ENCODE data around the gene GUCD1. TPM values are rescaled to one million over a fixed set of nuclear protein-coding genes. Genes with fewer than 3 reads are reported as not detected.

The GUCD1 gene
- total and polyA plus RNA-seq, 5 donors = 124 to 161 (median 136) TPM

GRCh38 chr22:24510637-24511625 lies 44.0 kb downstream of the GUCD1 start:
- Histone ChIP-seq H3K9me3 (ENCODE audit: control insufficient read depth, low read length) (no peaks in the 10 kb centered on the region), H3K27ac (ENCODE audit: low read length) (peak overlapping the region; percentile 93), H3K27me3 (ENCODE audit: control insufficient read depth, insufficient read depth) (no peaks in the 10 kb centered on the region), H3K4me3 (ENCODE audit: low read length) (no peak overlapping the region), H3K4me1 (ENCODE audit: control insufficient read depth, insufficient read depth, low read length) (peaks cover 9% of the 10 kb centered on the region)
- intact Hi-C loops (cut with DNase I) = loop anchor here in 1 of 4 donors (10.0 kb wide), 1 partner anchor 86 kb away; the partner anchor contains the start of gene ADORA2A
- 20% methylated on average over 10 of the region's 10 CpGs for WGBS
- ATAC-seq = peak; percentile 82 to 91
- DNase-seq = peak in 1 of 3 donors; percentile 64

GRCh38 chr22:24507716-24508115 lies 47.2 kb downstream of the GUCD1 start:
- H3K4me1 ChIP-seq (ENCODE audit: control insufficient read depth, insufficient read depth, low read length) = peaks cover 9% of the 10 kb centered on the region
- WGBS = 82% methylated on average over 7 of the region's 7 CpGs
- no peak overlapping the region for H3K4me3 ChIP-seq (ENCODE audit: low read length)
- no peaks in the 10 kb centered on the region for H3K27me3 ChIP-seq (ENCODE audit: control insufficient read depth, insufficient read depth)
- ATAC-seq (no peak), DNase-seq (no peak)
- H3K9me3 ChIP-seq (ENCODE audit: control insufficient read depth, low read length) = no peaks in the 10 kb centered on the region
- intact Hi-C loops (cut with DNase I) = loop anchor here in 1 of 4 donors (5.0 kb wide), 1 partner anchor 80 kb away; the partner anchor contains the start of gene ADORA2A
- no peak overlapping the region for H3K27ac ChIP-seq (ENCODE audit: low read length)

- Histone ChIP-seq H3K4me3 (ENCODE audit: low read length) (no peak overlapping the region), H3K9me3 (ENCODE audit: control insufficient read depth, low read length) (no peaks in the 10 kb centered on the region), H3K27me3 (ENCODE audit: control insufficient read depth, insufficient read depth) (no peaks in the 10 kb centered on the region), H3K27ac (ENCODE audit: low read length) (no peak overlapping the region), H3K4me1 (ENCODE audit: control insufficient read depth, insufficient read depth, low read length) (peaks cover 7% of the 10 kb centered on the region)
- ATAC-seq = no peak
- DNase-seq = no peak
- 61% methylated on average over 6 of the region's 6 CpGs for WGBS
- intact Hi-C loops (cut with DNase I) = loop anchor here in 1 of 4 donors (5.0 kb wide), 1 partner anchor 80 kb away; the partner anchor contains the start of gene ADORA2A
These were observed 48.0 kb downstream of the GUCD1 start for GRCh38 chr22:24506802-24507438.

- ATAC-seq (no peak), DNase-seq (no peak)
- Histone ChIP-seq H3K4me1 (ENCODE audit: control insufficient read depth, insufficient read depth, low read length) (no peaks in the 10 kb centered on the region), H3K27ac (ENCODE audit: low read length) (no peak overlapping the region), H3K4me3 (ENCODE audit: low read length) (no peak overlapping the region), H3K27me3 (ENCODE audit: control insufficient read depth, insufficient read depth) (no peaks in the 10 kb centered on the region), H3K9me3 (ENCODE audit: control insufficient read depth, low read length) (no peaks in the 10 kb centered on the region)
- 90% methylated on average over 3 of the region's 3 CpGs for WGBS
- intact Hi-C loops (cut with DNase I) = loop anchor here in 2 of 4 donors (5.0 kb wide), 2 partner anchors 78 to 83 kb away; partner anchors contain the start of gene ADORA2A (in 1 of the 2)
These were observed 49.8 kb downstream of the GUCD1 start for GRCh38 chr22:24504956-24505736.

GRCh38 chr22:24504540-24504939 lies 50.4 kb downstream of the GUCD1 start:
- no peaks in the 10 kb centered on the region for H3K9me3 ChIP-seq (ENCODE audit: control insufficient read depth, low read length)
- no peak overlapping the region for H3K27ac ChIP-seq (ENCODE audit: low read length)
- ATAC-seq = no peak
- intact Hi-C loops (cut with DNase I) = loop anchor here in 1 of 4 donors (5.0 kb wide), 1 partner anchor 82 kb away; no protein-coding TSS in a partner anchor
- H3K27me3 ChIP-seq (ENCODE audit: control insufficient read depth, insufficient read depth) = no peaks in the 10 kb centered on the region
- H3K4me1 ChIP-seq (ENCODE audit: control insufficient read depth, insufficient read depth, low read length) = no peaks in the 10 kb centered on the region
- no peak overlapping the region for H3K4me3 ChIP-seq (ENCODE audit: low read length)
- DNase-seq = no peak
- 90% methylated on average over 2 of the region's 2 CpGs for WGBS

GRCh38 chr22:24503843-24504338 lies 51.0 kb downstream of the GUCD1 start:
- no peak overlapping the region for H3K27ac ChIP-seq (ENCODE audit: low read length)
- DNase-seq = no peak
- H3K4me3 ChIP-seq (ENCODE audit: low read length) = no peak overlapping the region
- intact Hi-C loops (cut with DNase I) = loop anchor here in 1 of 4 donors (5.0 kb wide), 1 partner anchor 82 kb away; no protein-coding TSS in a partner anchor
- H3K27me3 ChIP-seq (ENCODE audit: control insufficient read depth, insufficient read depth) = no peaks in the 10 kb centered on the region
- ATAC-seq = no peak
- no peaks in the 10 kb centered on the region for H3K4me1 ChIP-seq (ENCODE audit: control insufficient read depth, insufficient read depth, low read length)
- no peaks in the 10 kb centered on the region for H3K9me3 ChIP-seq (ENCODE audit: control insufficient read depth, low read length)
- WGBS = 85% methylated on average over 5 of the region's 5 CpGs

GRCh38 chr22:24503137-24503842 lies 51.6 kb downstream of the GUCD1 start:
- Histone ChIP-seq H3K9me3 (ENCODE audit: control insufficient read depth, low read length) (no peaks in the 10 kb centered on the region), H3K4me1 (ENCODE audit: control insufficient read depth, insufficient read depth, low read length) (no peaks in the 10 kb centered on the region), H3K27me3 (ENCODE audit: control insufficient read depth, insufficient read depth) (no peaks in the 10 kb centered on the region), H3K27ac (ENCODE audit: low read length) (no peak overlapping the region), H3K4me3 (ENCODE audit: low read length) (no peak overlapping the region)
- DNase-seq (peak; percentile 56 to 88 (median 76)), ATAC-seq (peak; percentile 29 to 72)
- 73% methylated on average over 7 of the region's 7 CpGs for WGBS
- intact Hi-C loops (cut with DNase I) = loop anchor here in 1 of 4 donors (5.0 kb wide), 1 partner anchor 81 kb away; no protein-coding TSS in a partner anchor

GRCh38 chr22:24502541-24502940 lies 52.4 kb downstream of the GUCD1 start:
- Histone ChIP-seq H3K9me3 (ENCODE audit: control insufficient read depth, low read length) (no peaks in the 10 kb centered on the region), H3K4me1 (ENCODE audit: control insufficient read depth, insufficient read depth, low read length) (no peaks in the 10 kb centered on the region), H3K27me3 (ENCODE audit: control insufficient read depth, insufficient read depth) (no peaks in the 10 kb centered on the region), H3K4me3 (ENCODE audit: low read length) (no peak overlapping the region), H3K27ac (ENCODE audit: low read length) (no peak overlapping the region)
- 89% methylated on average over 1 of the region's 1 CpG for WGBS
- intact Hi-C loops (cut with DNase I) = loop anchor here in 1 of 4 donors (5.0 kb wide), 1 partner anchor 80 kb away; no protein-coding TSS in a partner anchor
- DNase-seq = no peak
- ATAC-seq = no peak

GRCh38 chr22:24502034-24502433 lies 52.9 kb downstream of the GUCD1 start:
- WGBS = 55% methylated on average over 7 of the region's 7 CpGs
- Histone ChIP-seq H3K4me3 (ENCODE audit: low read length) (no peak overlapping the region), H3K27ac (ENCODE audit: low read length) (no peak overlapping the region), H3K27me3 (ENCODE audit: control insufficient read depth, insufficient read depth) (no peaks in the 10 kb centered on the region), H3K9me3 (ENCODE audit: control insufficient read depth, low read length) (no peaks in the 10 kb centered on the region), H3K4me1 (ENCODE audit: control insufficient read depth, insufficient read depth, low read length) (no peaks in the 10 kb centered on the region)
- ATAC-seq = no peak
- DNase-seq = no peak
- intact Hi-C loops (cut with DNase I) = loop anchor here in 1 of 4 donors (5.0 kb wide), 1 partner anchor 80 kb away; no protein-coding TSS in a partner anchor
